Hepatocyte (in vitro differentiated cells): ENCODE data around the gene PRKAB2. TPM values are rescaled to one million over a fixed set of nuclear protein-coding genes. Genes with fewer than 3 reads are reported as not detected.

Experiments
- DNase-seq: peaks from one replicate; pipeline ENCODE4 v3.0.0-alpha.2; 2016; ENCODE audit warnings: low spot score
- H2AFZ ChIP-seq: fragments of 200-600 bp; sonication (generic); 2 replicates; pipeline ENCODE4 v1.6.0; 2016; ENCODE audit warnings: antibody characterized with exemption, mild to moderate bottlenecking
- H3K27ac ChIP-seq: fragments of 200-600 bp; sonication (generic); 2 replicates; pipeline ENCODE4 v1.5.1; 2016; ENCODE audit warnings: mild to moderate bottlenecking
- H3K27me3 ChIP-seq: fragments of 200-600 bp; sonication (generic); 2 replicates; pipeline ENCODE4 v1.6.1; 2016
- H3K36me3 ChIP-seq: fragments of 200-600 bp; sonication (generic); replicated peaks from 2 replicates; pipeline ENCODE4 v1.5.1; 2016; ENCODE audit warnings: low read depth; ENCODE audit not compliant: insufficient read depth
- H3K4me1 ChIP-seq: fragments of 200-600 bp; sonication (generic); 2 replicates; pipeline ENCODE4 v1.5.1; 2016; ENCODE audit warnings: mild to moderate bottlenecking, moderate library complexity; ENCODE audit not compliant: insufficient read depth
- H3K4me2 ChIP-seq: fragments of 200-600 bp; sonication (generic); 2 replicates; pipeline ENCODE4 v1.6.0; 2016
- H3K4me3 ChIP-seq: fragments of 200-600 bp; sonication (generic); 2 replicates; pipeline ENCODE4 v1.5.1; 2016; ENCODE audit warnings: mild to moderate bottlenecking
- H3K79me2 ChIP-seq: fragments of 200-600 bp; sonication (generic); 2 replicates; pipeline ENCODE4 v1.6.0; 2017; ENCODE audit warnings: mild to moderate bottlenecking
- H3K9me2 ChIP-seq: fragments of 200-600 bp; sonication (generic); replicated peaks from 2 replicates; pipeline ENCODE4 v1.6.0; 2017; ENCODE audit warnings: mild to moderate bottlenecking; ENCODE audit not compliant: insufficient read depth
- H3K9me3 ChIP-seq: fragments of 200-600 bp; sonication (generic); 2 replicates; pipeline ENCODE4 v1.5.1; 2016; ENCODE audit warnings: low read depth, mild to moderate bottlenecking
- H4K20me1 ChIP-seq: fragments of 200-600 bp; sonication (generic); 2 replicates; pipeline ENCODE4 v1.6.0; 2016; ENCODE audit warnings: mild to moderate bottlenecking; ENCODE audit not compliant: insufficient read depth, poor library complexity, severe bottlenecking
- CTCF ChIP-seq: fragments of 200-600 bp; sonication (generic); IDR thresholded peaks from 2 replicates; pipeline ENCODE4 v1.5.1; 2016; ENCODE audit warnings: antibody characterized with exemption, mild to moderate bottlenecking; ENCODE audit not compliant: poor library complexity
- EZH2 ChIP-seq: fragments of 200-600 bp; sonication (generic); IDR thresholded peaks from 2 replicates; pipeline ENCODE4 v1.6.1; 2016; ENCODE audit warnings: antibody characterized with exemption, mild to moderate bottlenecking, borderline replicate concordance
- EZH2phosphoT487 ChIP-seq: fragments of 200-600 bp; sonication (generic); IDR thresholded peaks from one replicate; pipeline ENCODE4 v1.6.1; 2018; ENCODE audit warnings: antibody characterized with exemption, mild to moderate bottlenecking, low read depth, moderate library complexity; ENCODE audit not compliant: unreplicated experiment, severe bottlenecking
- WGBS: methylation state at CpG from one replicate; pipeline ENCODE4 v1.1.6; 2016; ENCODE audit warnings: low lambda C conversion rate; ENCODE audit errors: missing lambda C conversion rate; 5-methylcytosine and 5-hydroxymethylcytosine counted together
- polyA plus RNA-seq: library from polyadenylated mRNA; unstranded; fragments of >200 nt; fragmentation: Nextera tagmentation; extraction: Ambion mirVana; gene quantifications from 2 replicates; pipeline ENCODE4 v1.2.1, GENCODE V29; 2016
- total RNA-seq: library from RNA; depleted of rRNA; stranded (reverse); fragments of >200 nt; gene quantifications from 2 replicates; pipeline ENCODE4 v1.2.3, GENCODE V29; 2014

PRKAB2 gene
- total and polyA plus RNA-seq, 2 experiments from 2014 or later = 13.6 to 28.6 TPM

- DNase-seq = no peak
- peaks cover 28% of the 10 kb centered on the region for H3K4me1 ChIP-seq
- H3K4me2 ChIP-seq = no peak overlapping the region
- H3K27ac ChIP-seq = no peak overlapping the region
- no peak for TF ChIP-seq CTCF
- TF ChIP-seq EZH2phosphoT487 = no peak
- no peak for TF ChIP-seq EZH2
- no peak overlapping the region for H3K4me3 ChIP-seq
- no peaks in the 10 kb centered on the region for H3K9me2 ChIP-seq
- H2AFZ ChIP-seq = no peak overlapping the region
- no peaks in the 10 kb centered on the region for H3K9me3 ChIP-seq
- peaks cover under 1% of the 10 kb centered on the region for H3K36me3 ChIP-seq
- H3K27me3 ChIP-seq = no peaks in the 10 kb centered on the region
- no peaks in the 10 kb centered on the region for H3K79me2 ChIP-seq
- H4K20me1 ChIP-seq = no peaks in the 10 kb centered on the region
- WGBS = 77% methylated on average over 3 of the region's 3 CpGs
Observed at GRCh38 chr1:147209825-147210821, 37.9 kb upstream of the PRKAB2 start.

- H4K20me1 ChIP-seq = no peaks in the 10 kb centered on the region
- WGBS = 92% methylated on average over 7 of the region's 7 CpGs
- H3K27ac ChIP-seq = no peak overlapping the region
- no peaks in the 10 kb centered on the region for H3K9me2 ChIP-seq
- H2AFZ ChIP-seq = no peak overlapping the region
- H3K79me2 ChIP-seq = no peaks in the 10 kb centered on the region
- no peaks in the 10 kb centered on the region for H3K27me3 ChIP-seq
- H3K4me2 ChIP-seq = no peak overlapping the region
- DNase-seq = no peak
- H3K4me3 ChIP-seq = no peak overlapping the region
- TF ChIP-seq EZH2 = no peak
- TF ChIP-seq EZH2phosphoT487 = no peak
- no peak for TF ChIP-seq CTCF
- no peaks in the 10 kb centered on the region for H3K9me3 ChIP-seq
- peaks cover 7% of the 10 kb centered on the region for H3K36me3 ChIP-seq
- peaks cover 19% of the 10 kb centered on the region for H3K4me1 ChIP-seq
Observed at GRCh38 chr1:147208619-147209018, 36.3 kb upstream of the PRKAB2 start.

- peaks cover 11% of the 10 kb centered on the region for H3K4me1 ChIP-seq
- no peak overlapping the region for H3K4me3 ChIP-seq
- DNase-seq = no peak
- no peaks in the 10 kb centered on the region for H3K79me2 ChIP-seq
- H4K20me1 ChIP-seq = no peaks in the 10 kb centered on the region
- no peak overlapping the region for H2AFZ ChIP-seq
- TF ChIP-seq CTCF (no peak), EZH2 (no peak), EZH2phosphoT487 (no peak)
- H3K36me3 ChIP-seq = peaks cover 7% of the 10 kb centered on the region
- no peaks in the 10 kb centered on the region for H3K27me3 ChIP-seq
- WGBS = 83% methylated on average over 1 of the region's 1 CpG
- no peak overlapping the region for H3K27ac ChIP-seq
- no peak overlapping the region for H3K4me2 ChIP-seq
- no peaks in the 10 kb centered on the region for H3K9me3 ChIP-seq
- H3K9me2 ChIP-seq = no peaks in the 10 kb centered on the region
Observed at GRCh38 chr1:147207192-147207591, 34.9 kb upstream of the PRKAB2 start.
